Choroid plexus epithelial cell (primary cell): ENCODE measurements around the gene RPS6KA2.
"Not testable (repeated sequence)": the region's sequence is repeated elsewhere in the genome, so short reads cannot be mapped to it uniquely, and the experiment has no call there.

Experiments used
- DNase-seq: peaks from one replicate; pipeline ENCODE4 v3.0.0-alpha.2; 2010; ENCODE audit warnings: low read depth
- H3K4me3 ChIP-seq: 2 replicates; pipeline ENCODE4 v1.5.1; 2011; ENCODE audit warnings: low read depth, mild to moderate bottlenecking, control low read depth, low read length, moderate library complexity
- TF ChIP-seq, protein P1 (sequence below): conservative IDR thresholded peaks from 2 replicates; pipeline ENCODE4 v1.5.1; 2011; ENCODE audit warnings: low read depth, mild to moderate bottlenecking, control low read depth, inconsistent platforms, low read length, moderate library complexity

RPS6KA2 gene

DNA sequence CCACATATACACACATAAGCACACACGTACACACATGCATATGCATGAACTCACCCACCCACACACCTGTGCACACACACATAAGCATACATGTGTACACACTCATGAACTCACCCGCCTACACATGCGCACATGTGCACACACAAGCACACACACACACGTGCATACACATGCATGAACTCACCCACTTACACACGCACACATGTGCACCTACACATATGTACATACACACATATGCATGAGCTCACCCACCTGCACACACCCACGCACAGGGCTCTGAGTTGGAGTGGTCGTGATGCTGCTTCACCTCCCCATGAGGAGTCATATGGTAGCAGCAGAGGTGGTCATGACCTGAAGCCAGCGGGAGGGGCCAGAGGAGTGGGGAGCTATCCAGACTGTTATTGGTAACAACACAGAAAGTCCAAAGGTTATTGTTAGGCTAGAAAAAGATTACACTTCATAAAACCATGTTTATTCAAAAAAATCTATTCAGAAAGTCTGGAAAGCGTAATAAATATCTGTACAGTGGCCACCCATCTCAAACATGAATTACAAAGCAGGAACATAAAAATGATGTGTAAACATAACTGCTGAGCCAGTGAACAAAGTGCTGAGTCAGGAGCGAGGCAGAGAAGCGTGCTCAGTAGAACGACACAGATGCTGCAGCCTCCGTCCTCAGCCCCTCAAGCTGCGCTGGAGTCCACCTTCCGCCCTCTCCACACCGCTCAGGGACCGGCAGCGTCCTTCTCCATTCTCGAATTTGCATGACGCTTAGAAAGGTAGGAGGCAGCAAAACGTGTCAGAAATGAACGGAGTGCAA, 217.9 kb downstream of the RPS6KA2 start:
- TF ChIP-seq, protein P1, sequence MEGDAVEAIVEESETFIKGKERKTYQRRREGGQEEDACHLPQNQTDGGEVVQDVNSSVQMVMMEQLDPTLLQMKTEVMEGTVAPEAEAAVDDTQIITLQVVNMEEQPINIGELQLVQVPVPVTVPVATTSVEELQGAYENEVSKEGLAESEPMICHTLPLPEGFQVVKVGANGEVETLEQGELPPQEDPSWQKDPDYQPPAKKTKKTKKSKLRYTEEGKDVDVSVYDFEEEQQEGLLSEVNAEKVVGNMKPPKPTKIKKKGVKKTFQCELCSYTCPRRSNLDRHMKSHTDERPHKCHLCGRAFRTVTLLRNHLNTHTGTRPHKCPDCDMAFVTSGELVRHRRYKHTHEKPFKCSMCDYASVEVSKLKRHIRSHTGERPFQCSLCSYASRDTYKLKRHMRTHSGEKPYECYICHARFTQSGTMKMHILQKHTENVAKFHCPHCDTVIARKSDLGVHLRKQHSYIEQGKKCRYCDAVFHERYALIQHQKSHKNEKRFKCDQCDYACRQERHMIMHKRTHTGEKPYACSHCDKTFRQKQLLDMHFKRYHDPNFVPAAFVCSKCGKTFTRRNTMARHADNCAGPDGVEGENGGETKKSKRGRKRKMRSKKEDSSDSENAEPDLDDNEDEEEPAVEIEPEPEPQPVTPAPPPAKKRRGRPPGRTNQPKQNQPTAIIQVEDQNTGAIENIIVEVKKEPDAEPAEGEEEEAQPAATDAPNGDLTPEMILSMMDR = no peak

DNA sequence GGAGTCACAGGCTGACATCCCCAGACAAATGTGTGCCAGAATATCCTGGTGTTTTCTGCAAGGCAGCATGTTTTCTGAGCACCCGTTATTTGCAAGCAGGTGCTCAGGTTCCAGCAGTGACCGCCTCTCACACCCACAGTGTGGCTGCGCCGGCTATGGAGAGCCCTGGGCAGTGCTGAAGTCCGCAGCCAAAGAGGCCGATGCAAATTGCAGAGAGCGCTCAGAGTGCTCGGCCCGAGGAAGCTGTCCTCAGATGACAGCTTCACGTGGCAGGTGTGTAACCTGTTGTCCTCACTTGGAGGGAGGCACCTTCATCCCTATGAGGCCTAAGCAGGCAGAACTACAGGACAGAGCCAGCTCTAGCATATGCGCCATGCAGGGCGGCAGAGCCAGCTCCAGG, 220.9 kb downstream of the RPS6KA2 start:
- no peak for DNase-seq
- TF ChIP-seq, protein P1 = no peak
- H3K4me3 ChIP-seq = no peak overlapping the region

More for the DNA sequence above, 217.9 kb downstream of the RPS6KA2 start:
- no peak overlapping the region for H3K4me3 ChIP-seq
- DNase-seq = no peak

DNA sequence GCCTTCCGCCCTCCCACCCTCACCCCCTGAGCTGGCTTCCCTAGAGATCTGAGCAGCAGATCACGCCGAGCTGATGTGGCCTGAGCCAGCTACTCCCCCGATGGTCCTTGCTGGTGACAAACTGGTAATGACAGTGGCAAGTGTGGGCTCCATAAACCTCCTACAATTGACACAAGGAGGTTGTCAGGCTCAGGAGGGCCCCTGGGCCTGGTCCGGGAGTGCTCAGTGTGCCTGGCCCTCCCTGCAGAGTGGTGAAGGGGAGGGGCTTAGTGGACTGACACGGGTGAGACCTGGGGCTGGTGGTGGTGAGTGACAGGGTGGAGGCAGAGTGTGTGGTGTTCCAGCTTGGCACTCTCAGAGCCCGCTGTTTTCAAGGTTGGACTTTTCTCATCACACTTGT, 221.7 kb downstream of the RPS6KA2 start:
- TF ChIP-seq, protein P1 = no peak
- H3K4me3 ChIP-seq = no peak overlapping the region
- no peak for DNase-seq

DNA sequence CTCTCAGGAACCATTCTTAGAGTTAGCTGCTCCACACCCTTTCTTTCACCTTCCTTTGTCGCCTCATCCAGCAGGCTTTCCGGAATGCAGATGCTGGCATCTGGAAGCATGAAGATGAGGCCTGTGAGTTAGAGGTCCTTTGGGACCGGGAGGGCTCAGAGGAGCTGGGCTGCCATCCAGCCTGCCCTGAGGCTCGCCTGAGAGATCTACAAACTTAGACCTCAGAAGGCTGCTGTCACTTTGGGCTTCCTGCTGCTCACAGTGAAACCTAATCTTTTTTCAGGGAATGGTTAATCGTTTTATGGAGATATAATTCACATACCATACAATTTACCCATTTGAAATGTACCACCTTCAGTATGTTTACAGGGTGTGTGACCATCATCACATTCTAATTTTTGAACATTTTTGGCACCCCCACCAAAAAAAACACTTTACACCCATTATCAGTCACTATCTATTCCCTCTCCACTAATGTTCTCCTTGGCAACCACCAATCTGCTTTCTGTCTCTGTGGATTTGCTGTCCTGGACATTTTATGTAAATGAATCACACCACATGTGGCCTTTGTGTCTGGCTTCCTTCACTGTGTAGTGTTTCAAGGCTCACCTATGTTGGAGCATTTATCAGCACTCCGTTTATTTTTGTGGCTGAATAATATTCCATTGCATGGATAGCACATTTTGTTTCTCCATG, 224.3 kb downstream of the RPS6KA2 start:
- TF ChIP-seq, protein P1 = no peak
- DNase-seq = no peak
- H3K4me3 ChIP-seq = no peak overlapping the region

DNA sequence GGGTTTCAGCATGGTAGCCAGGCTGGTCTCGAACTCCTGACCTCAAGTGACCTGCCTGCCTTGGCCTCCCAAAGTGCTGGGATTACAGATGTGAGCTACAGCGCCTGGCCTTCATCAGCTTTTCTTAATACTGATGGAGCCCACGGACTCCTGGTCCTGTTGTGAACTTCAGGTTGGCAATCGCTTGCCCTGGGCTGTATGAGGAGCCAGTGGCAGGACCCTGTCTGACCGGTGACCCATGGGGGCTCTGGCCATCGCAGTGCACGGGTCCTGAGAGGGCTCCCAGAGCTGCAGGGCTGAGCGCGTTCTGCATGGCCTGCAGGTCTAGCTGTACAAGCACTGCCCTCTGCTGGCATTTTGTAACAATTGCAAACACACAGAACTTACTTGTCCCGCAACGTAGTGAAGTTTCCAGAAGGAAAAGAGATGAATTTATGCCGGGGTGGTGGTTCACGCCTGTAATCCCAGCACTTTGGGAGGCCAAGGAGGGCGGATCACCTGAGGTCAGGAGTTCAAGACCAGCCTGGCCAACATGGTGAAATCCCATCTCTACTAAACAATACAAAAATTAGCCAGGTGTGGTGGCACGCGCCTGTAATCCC, 226.3 kb downstream of the RPS6KA2 start:
- not testable (repeated sequence) for H3K4me3 ChIP-seq
- peak; percentile 90 for DNase-seq
- TF ChIP-seq, protein P1 = peak; percentile 84

DNA sequence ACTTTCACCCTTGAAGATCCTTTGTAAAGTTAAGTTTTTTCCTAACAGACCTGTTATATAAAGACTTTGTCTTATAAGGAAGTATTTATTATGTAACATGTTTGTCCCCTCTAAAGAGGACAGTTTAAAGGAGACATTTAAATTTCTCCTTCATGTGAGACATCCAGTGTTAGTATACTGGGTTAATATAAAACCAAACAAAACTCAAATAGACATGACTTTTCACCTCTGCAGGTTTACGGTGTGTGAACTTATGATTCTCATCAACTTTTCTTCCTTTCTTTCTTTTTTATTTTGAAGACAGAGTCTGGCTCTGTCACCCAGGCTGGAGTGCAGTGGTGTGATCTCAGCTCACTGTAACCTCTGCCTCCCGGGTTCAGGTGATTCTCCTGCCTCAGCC, 226.9 kb downstream of the RPS6KA2 start:
- TF ChIP-seq, protein P1 = no peak
- DNase-seq = no peak

More for the DNA sequence above, 226.9 kb downstream of the RPS6KA2 start:
- no peak overlapping the region for H3K4me3 ChIP-seq
